Vagina (tissue), 2 donors: ENCODE results near the gene FGF21.

ENCODE experiments used
- POLR2AphosphoS5 ChIP-seq, 2 donors: sonication (generic); formaldehyde crosslinking; IDR thresholded peaks; one replicate each; pipeline ENCODE4 v1.9.0; 2017; ENCODE audit warnings: antibody characterized with exemption in 2 of 2, mild to moderate bottlenecking in 2 of 2, low read depth in 1 of 2; ENCODE audit not compliant: insufficient read depth in 1 of 2
- TF ChIP-seq, protein P1 (sequence below), 3 experiments: fragments of 450-650 bp in 2 of 3; fragments of 200-600 bp in 1 of 3; sonication (generic) in 1 of 3; IDR thresholded peaks; one replicate each; pipeline ENCODE4 v1.5.1; 2017 to 2019; ENCODE audit warnings: antibody characterized with exemption in 3 of 3, mild to moderate bottlenecking in 2 of 3, moderate library complexity in 2 of 3

- TF ChIP-seq, protein P1, sequence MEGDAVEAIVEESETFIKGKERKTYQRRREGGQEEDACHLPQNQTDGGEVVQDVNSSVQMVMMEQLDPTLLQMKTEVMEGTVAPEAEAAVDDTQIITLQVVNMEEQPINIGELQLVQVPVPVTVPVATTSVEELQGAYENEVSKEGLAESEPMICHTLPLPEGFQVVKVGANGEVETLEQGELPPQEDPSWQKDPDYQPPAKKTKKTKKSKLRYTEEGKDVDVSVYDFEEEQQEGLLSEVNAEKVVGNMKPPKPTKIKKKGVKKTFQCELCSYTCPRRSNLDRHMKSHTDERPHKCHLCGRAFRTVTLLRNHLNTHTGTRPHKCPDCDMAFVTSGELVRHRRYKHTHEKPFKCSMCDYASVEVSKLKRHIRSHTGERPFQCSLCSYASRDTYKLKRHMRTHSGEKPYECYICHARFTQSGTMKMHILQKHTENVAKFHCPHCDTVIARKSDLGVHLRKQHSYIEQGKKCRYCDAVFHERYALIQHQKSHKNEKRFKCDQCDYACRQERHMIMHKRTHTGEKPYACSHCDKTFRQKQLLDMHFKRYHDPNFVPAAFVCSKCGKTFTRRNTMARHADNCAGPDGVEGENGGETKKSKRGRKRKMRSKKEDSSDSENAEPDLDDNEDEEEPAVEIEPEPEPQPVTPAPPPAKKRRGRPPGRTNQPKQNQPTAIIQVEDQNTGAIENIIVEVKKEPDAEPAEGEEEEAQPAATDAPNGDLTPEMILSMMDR (IDR thresholded peaks at IDR 0.05): no peak
- no peak for TF ChIP-seq POLR2AphosphoS5 (IDR thresholded peaks at IDR 0.05; ENCODE audit: insufficient read depth in 1 of 2, low read depth in 1 of 2)
Measured at GRCh38 chr19:48799358-48800300, 44.3 kb downstream of the FGF21 start.
